Measurements from ENCODE around the gene SH3RF3.

Gene SH3RF3

DNA sequence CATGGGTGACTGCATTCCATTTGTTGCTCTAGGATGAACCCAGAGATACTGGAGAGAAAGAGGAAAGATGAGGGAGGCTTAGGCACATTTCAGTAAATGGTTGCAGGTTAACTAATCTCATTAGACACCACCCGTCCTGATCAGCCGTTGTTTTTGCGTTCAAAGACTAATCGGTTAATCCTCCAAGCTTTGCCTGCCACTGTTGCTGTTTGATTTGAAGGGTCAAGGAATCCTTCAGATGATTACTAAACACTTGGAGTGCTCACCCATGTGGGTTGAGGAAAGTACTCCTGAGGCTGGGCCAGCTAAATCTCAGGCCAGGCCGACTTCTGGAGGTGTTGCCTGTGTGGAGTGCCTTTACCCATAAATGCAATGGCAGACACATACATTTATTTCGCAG is 8.6 kb downstream of the SH3RF3 start:
- Histone ChIP-seq H3K27ac (ENCODE audit: insufficient read depth, low read depth, low read length, poor library complexity, severe bottlenecking) (no peak overlapping the region), H3K36me3 (ENCODE audit: control insufficient read depth, insufficient read depth, low read length) (no peaks in the 10 kb centered on the region), H3K27me3 (ENCODE audit: control insufficient read depth, insufficient read depth, low read length, poor library complexity, severe bottlenecking) (peaks cover 20% of the 10 kb centered on the region), H3K4me1 (ENCODE audit: control insufficient read depth, insufficient read depth, low read length) (peaks cover 19% of the 10 kb centered on the region), H3K9me3 (ENCODE audit: control insufficient read depth, low read length) (no peaks in the 10 kb centered on the region), H3K4me3 (ENCODE audit: insufficient read depth, low read depth, low read length) (no peak overlapping the region)
- WGBS, 2 experiments = 71 to 80% methylated on average over 5 of the region's 6 CpGs

DNA sequence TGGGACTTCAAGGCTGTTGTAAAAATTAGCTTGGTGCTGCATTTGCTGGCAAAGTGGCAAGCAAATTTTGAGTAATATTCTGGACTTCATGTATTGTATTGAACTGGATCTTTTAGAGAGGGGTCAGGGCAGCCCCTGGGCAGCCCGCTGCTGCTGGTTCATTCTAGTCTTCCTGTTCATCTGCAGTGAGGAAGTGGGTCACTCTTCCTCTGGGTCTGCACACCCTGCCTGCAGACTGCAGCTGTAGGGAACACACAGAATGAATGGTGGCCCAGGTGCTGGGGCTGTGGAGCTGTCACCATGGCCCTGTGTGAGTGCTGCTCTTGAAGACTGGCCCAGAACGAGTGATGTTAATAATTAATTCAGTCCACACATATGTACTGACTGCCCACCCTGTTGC is 9.4 kb downstream of the SH3RF3 start:
- no peaks in the 10 kb centered on the region for H3K36me3 ChIP-seq (ENCODE audit: control insufficient read depth, insufficient read depth, low read length)
- no peak overlapping the region for H3K4me3 ChIP-seq (ENCODE audit: insufficient read depth, low read depth, low read length)
- no peaks in the 10 kb centered on the region for H3K9me3 ChIP-seq (ENCODE audit: control insufficient read depth, low read length)
- no peak overlapping the region for H3K27ac ChIP-seq (ENCODE audit: insufficient read depth, low read depth, low read length, poor library complexity, severe bottlenecking)
- peaks cover 19% of the 10 kb centered on the region for H3K4me1 ChIP-seq (ENCODE audit: control insufficient read depth, insufficient read depth, low read length)
- H3K27me3 ChIP-seq (ENCODE audit: control insufficient read depth, insufficient read depth, low read length, poor library complexity, severe bottlenecking) = peaks cover 13% of the 10 kb centered on the region
- WGBS, 2 experiments = 92 to 96% methylated on average over 2 of the region's 2 CpGs

GRCh38 chr2:109139002-109139401 is 10.0 kb downstream of the SH3RF3 start:
- H3K27ac ChIP-seq (ENCODE audit: insufficient read depth, low read depth, low read length, poor library complexity, severe bottlenecking) = no peak overlapping the region
- no peaks in the 10 kb centered on the region for H3K36me3 ChIP-seq (ENCODE audit: control insufficient read depth, insufficient read depth, low read length)
- H3K9me3 ChIP-seq (ENCODE audit: control insufficient read depth, low read length) = no peaks in the 10 kb centered on the region
- peaks cover 19% of the 10 kb centered on the region for H3K4me1 ChIP-seq (ENCODE audit: control insufficient read depth, insufficient read depth, low read length)
- 97 to 99% methylated on average over 3 to 4 of the region's 4 CpGs for WGBS, 2 experiments
- no peak overlapping the region for H3K4me3 ChIP-seq (ENCODE audit: insufficient read depth, low read depth, low read length)
- H3K27me3 ChIP-seq (ENCODE audit: control insufficient read depth, insufficient read depth, low read length, poor library complexity, severe bottlenecking) = peaks cover 8% of the 10 kb centered on the region

DNA sequence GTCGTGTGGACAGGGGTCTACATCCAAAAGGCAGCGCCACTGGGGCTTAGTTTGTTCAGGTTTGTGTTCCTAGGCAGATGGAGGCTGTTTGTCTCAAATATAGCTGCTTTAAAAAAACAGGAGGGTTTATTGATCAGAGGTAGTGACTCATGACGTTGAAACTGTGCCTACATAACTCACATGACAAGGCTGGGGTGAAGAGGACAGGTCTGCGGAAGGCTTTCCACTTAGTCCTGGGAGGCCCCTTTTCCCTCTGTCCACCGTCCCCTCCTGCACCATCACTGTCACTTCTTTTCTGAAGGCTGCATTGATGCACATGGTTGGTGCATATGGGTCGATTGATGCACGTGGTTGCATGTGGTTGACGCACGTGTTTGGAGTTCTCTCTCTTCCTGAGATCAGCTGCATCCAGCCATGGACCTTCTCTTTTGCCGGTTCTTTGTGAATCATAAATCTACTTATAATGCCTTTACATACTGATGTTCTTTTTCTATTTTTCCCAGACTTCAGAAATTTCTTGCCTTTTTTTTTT is 10.9 kb downstream of the SH3RF3 start:
- no peak overlapping the region for H3K27ac ChIP-seq (ENCODE audit: insufficient read depth, low read depth, low read length, poor library complexity, severe bottlenecking)
- H3K36me3 ChIP-seq (ENCODE audit: control insufficient read depth, insufficient read depth, low read length) = no peaks in the 10 kb centered on the region
- H3K4me1 ChIP-seq (ENCODE audit: control insufficient read depth, insufficient read depth, low read length) = peaks cover 17% of the 10 kb centered on the region
- peaks cover under 1% of the 10 kb centered on the region for H3K27me3 ChIP-seq (ENCODE audit: control insufficient read depth, insufficient read depth, low read length, poor library complexity, severe bottlenecking)
- H3K4me3 ChIP-seq (ENCODE audit: insufficient read depth, low read depth, low read length) = no peak overlapping the region
- H3K9me3 ChIP-seq (ENCODE audit: control insufficient read depth, low read length) = no peaks in the 10 kb centered on the region
- 93 to 94% methylated on average over 10 of the region's 10 CpGs for WGBS, 2 experiments

GRCh38 chr2:109141006-109141600 is 12.1 kb downstream of the SH3RF3 start:
- Histone ChIP-seq H3K36me3 (ENCODE audit: control insufficient read depth, insufficient read depth, low read length) (no peaks in the 10 kb centered on the region), H3K27me3 (ENCODE audit: control insufficient read depth, insufficient read depth, low read length, poor library complexity, severe bottlenecking) (no peaks in the 10 kb centered on the region), H3K27ac (ENCODE audit: insufficient read depth, low read depth, low read length, poor library complexity, severe bottlenecking) (no peak overlapping the region), H3K4me3 (ENCODE audit: insufficient read depth, low read depth, low read length) (no peak overlapping the region), H3K4me1 (ENCODE audit: control insufficient read depth, insufficient read depth, low read length) (peaks cover 9% of the 10 kb centered on the region), H3K9me3 (ENCODE audit: control insufficient read depth, low read length) (no peaks in the 10 kb centered on the region)
- WGBS, 2 experiments = 93% methylated on average over 12 of the region's 12 CpGs

GRCh38 chr2:109141727-109142283 is 12.8 kb downstream of the SH3RF3 start:
- Histone ChIP-seq H3K4me3 (ENCODE audit: insufficient read depth, low read depth, low read length) (no peak overlapping the region), H3K27ac (ENCODE audit: insufficient read depth, low read depth, low read length, poor library complexity, severe bottlenecking) (no peak overlapping the region), H3K4me1 (ENCODE audit: control insufficient read depth, insufficient read depth, low read length) (peaks cover 2% of the 10 kb centered on the region), H3K36me3 (ENCODE audit: control insufficient read depth, insufficient read depth, low read length) (no peaks in the 10 kb centered on the region), H3K27me3 (ENCODE audit: control insufficient read depth, insufficient read depth, low read length, poor library complexity, severe bottlenecking) (no peaks in the 10 kb centered on the region), H3K9me3 (ENCODE audit: control insufficient read depth, low read length) (no peaks in the 10 kb centered on the region)
- 86 to 90% methylated on average over 8 of the region's 8 CpGs for whole genome bisulfite sequencing, 2 experiments

GRCh38 chr2:109142416-109143210 is 13.6 kb downstream of the SH3RF3 start:
- no peaks in the 10 kb centered on the region for H3K4me1 ChIP-seq (ENCODE audit: control insufficient read depth, insufficient read depth, low read length)
- H3K9me3 ChIP-seq (ENCODE audit: control insufficient read depth, low read length) = no peaks in the 10 kb centered on the region
- no peaks in the 10 kb centered on the region for H3K27me3 ChIP-seq (ENCODE audit: control insufficient read depth, insufficient read depth, low read length, poor library complexity, severe bottlenecking)
- 92 to 93% methylated on average over 16 of the region's 16 CpGs for WGBS, 2 experiments
- H3K4me3 ChIP-seq (ENCODE audit: insufficient read depth, low read depth, low read length) = no peak overlapping the region
- no peaks in the 10 kb centered on the region for H3K36me3 ChIP-seq (ENCODE audit: control insufficient read depth, insufficient read depth, low read length)
- no peak overlapping the region for H3K27ac ChIP-seq (ENCODE audit: insufficient read depth, low read depth, low read length, poor library complexity, severe bottlenecking)

DNA sequence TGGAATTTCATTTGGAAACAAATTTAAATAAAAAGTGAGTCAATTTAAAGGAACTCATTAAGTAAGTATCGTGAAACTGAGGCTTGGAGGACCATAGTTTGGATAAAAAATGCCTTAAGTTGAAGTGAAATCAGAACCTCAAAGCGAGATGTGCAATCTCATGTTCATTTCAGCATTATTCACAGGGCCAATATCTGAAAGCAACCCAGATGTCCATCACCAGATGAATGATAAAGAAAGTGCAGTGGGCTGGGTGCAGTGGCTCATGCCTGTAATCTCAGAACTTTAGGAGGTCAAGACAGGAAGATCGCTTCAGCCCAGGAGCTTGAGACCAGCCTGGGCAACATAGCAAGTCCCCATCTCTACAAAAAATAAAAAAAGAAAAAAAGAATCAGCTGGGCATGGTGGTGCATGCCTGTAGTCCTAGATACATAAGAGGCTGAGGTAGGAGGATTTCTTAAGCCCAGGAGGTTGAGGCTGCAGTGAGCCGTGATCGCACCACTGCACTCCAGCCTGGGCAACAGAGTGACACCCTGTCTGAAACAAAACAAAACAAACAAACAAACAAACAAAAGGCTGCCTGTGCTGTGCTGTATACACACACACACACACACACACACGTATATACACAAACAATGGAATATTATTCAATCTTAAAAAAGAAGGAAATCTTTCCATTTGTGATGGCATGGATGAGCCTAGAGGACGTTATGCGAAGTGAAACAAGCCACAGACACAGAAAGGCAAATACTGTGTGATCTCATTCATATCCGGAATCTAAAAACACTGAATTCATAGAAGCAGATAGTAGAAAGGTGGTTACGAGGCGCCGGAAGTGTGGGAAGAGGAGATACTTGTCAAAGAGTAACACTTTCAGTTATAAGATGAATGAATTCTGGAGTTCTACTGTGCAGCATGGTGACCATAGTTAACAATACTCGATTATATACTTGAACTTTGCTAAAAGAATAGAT is 14.5 kb downstream of the SH3RF3 start:
- no peak overlapping the region for H3K4me3 ChIP-seq (ENCODE audit: insufficient read depth, low read depth, low read length)
- H3K36me3 ChIP-seq (ENCODE audit: control insufficient read depth, insufficient read depth, low read length) = no peaks in the 10 kb centered on the region
- H3K27ac ChIP-seq (ENCODE audit: insufficient read depth, low read depth, low read length, poor library complexity, severe bottlenecking) = no peak overlapping the region
- no peaks in the 10 kb centered on the region for H3K27me3 ChIP-seq (ENCODE audit: control insufficient read depth, insufficient read depth, low read length, poor library complexity, severe bottlenecking)
- H3K9me3 ChIP-seq (ENCODE audit: control insufficient read depth, low read length) = no peaks in the 10 kb centered on the region
- H3K4me1 ChIP-seq (ENCODE audit: control insufficient read depth, insufficient read depth, low read length) = no peaks in the 10 kb centered on the region
- 94 to 95% methylated on average over 12 to 13 of the region's 13 CpGs for WGBS, 2 experiments

DNA sequence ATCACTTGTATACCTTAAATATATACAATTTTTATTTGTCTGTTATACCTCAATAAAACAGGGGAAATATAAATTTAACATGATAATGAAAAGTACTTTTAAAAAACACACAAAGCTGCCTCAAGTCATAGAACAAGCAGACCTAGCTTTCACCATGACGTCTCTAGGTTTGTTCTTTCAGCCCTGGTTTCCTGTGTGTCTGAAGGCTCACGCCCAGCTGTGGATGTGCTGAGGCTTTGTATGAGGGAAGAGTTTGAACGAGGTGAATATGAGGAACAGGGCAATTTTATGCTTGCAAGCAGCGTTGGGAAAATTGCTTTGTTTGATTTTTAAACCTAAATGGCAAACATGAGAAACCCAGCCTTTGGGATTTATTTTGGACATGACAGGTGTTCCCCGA is 15.3 kb downstream of the SH3RF3 start:
- Histone ChIP-seq H3K9me3 (ENCODE audit: control insufficient read depth, low read length) (no peaks in the 10 kb centered on the region), H3K27me3 (ENCODE audit: control insufficient read depth, insufficient read depth, low read length, poor library complexity, severe bottlenecking) (no peaks in the 10 kb centered on the region), H3K4me3 (ENCODE audit: insufficient read depth, low read depth, low read length) (no peak overlapping the region), H3K4me1 (ENCODE audit: control insufficient read depth, insufficient read depth, low read length) (no peaks in the 10 kb centered on the region), H3K36me3 (ENCODE audit: control insufficient read depth, insufficient read depth, low read length) (no peaks in the 10 kb centered on the region), H3K27ac (ENCODE audit: insufficient read depth, low read depth, low read length, poor library complexity, severe bottlenecking) (no peak overlapping the region)
- 92 to 94% methylated on average over 5 of the region's 5 CpGs for WGBS, 2 experiments
